Fibroblast of lung (primary cell): Measurements from ENCODE around the gene PCDHB1. TPM values are rescaled to one million over a fixed set of nuclear protein-coding genes. Genes with fewer than 3 reads are reported as not detected.

Experiments
- DNase-seq, 2 donors: peaks; one replicate each; pipeline versions ENCODE4 v3.0.0 to v3.0.0-alpha.2; 2010; ENCODE audit warnings: low read depth in 2 of 2
- H2AFZ ChIP-seq: 2 replicates; pipeline ENCODE4 v1.5.1; 2012; ENCODE audit warnings: low read length, control low read depth, inconsistent platforms
- H3K27ac ChIP-seq: 2 replicates; pipeline ENCODE4 v1.5.1; 2011; ENCODE audit warnings: low read length, control low read depth; ENCODE audit not compliant: insufficient read depth
- H3K27me3 ChIP-seq: 2 replicates; pipeline ENCODE4 v1.5.1; 2011; ENCODE audit warnings: mild to moderate bottlenecking, low read length; ENCODE audit not compliant: control insufficient read depth, insufficient read depth
- H3K36me3 ChIP-seq: 2 replicates; pipeline ENCODE4 v1.5.1; 2011; ENCODE audit warnings: low read length; ENCODE audit not compliant: control insufficient read depth, insufficient read depth
- H3K4me1 ChIP-seq: 2 replicates; pipeline ENCODE4 v1.5.1; 2011; ENCODE audit warnings: low read length; ENCODE audit not compliant: control insufficient read depth, insufficient read depth; ENCODE audit errors: extremely low read depth
- H3K4me2 ChIP-seq: 2 replicates; pipeline ENCODE4 v1.5.1; 2011; ENCODE audit warnings: low read length, control low read depth; ENCODE audit not compliant: insufficient read depth; ENCODE audit errors: extremely low read depth
- H3K4me3 ChIP-seq, 4 experiments: fragments of 200-600 bp in 1 of 4; sonication (generic) in 1 of 4; replicated peaks in 1 of 4; 2 replicates each; pipeline ENCODE4 v1.5.1; 2011 to 2016; ENCODE audit warnings: low read length in 4 of 4, low read depth in 3 of 4, mild to moderate bottlenecking in 3 of 4, control low read depth in 2 of 4, inconsistent platforms in 1 of 4, mixed read lengths in 1 of 4; ENCODE audit not compliant: insufficient read depth in 1 of 4; ENCODE audit errors: control extremely low read depth in 1 of 4
- H3K79me2 ChIP-seq: 2 replicates; pipeline ENCODE4 v1.5.1; 2012; ENCODE audit warnings: mild to moderate bottlenecking, low read length, inconsistent platforms; ENCODE audit not compliant: control insufficient read depth, insufficient read depth
- H3K9ac ChIP-seq: 2 replicates; pipeline ENCODE4 v1.5.1; 2011; ENCODE audit warnings: mild to moderate bottlenecking, low read length, control low read depth; ENCODE audit not compliant: insufficient read depth
- H3K9me3 ChIP-seq: 2 replicates; pipeline ENCODE4 v1.5.1; 2012; ENCODE audit warnings: low read depth, low read length; ENCODE audit not compliant: control insufficient read depth, insufficient read depth
- H4K20me1 ChIP-seq: 2 replicates; pipeline ENCODE4 v1.5.1; 2011; ENCODE audit warnings: low read length; ENCODE audit not compliant: control insufficient read depth, insufficient read depth; ENCODE audit errors: extremely low read depth
- CTCF ChIP-seq, 2 donors: IDR thresholded peaks in 1 of 2; conservative IDR thresholded peaks in 1 of 2; 1 replicate in 1 of 2; 2 replicates in 1 of 2; pipeline ENCODE4 v1.5.1; 2011 to 2012; ENCODE audit warnings: low read length in 2 of 2, control low read depth in 1 of 2, inconsistent platforms in 1 of 2, low read depth in 1 of 2, mild to moderate bottlenecking in 1 of 2
- EZH2 ChIP-seq: IDR thresholded peaks from 2 replicates; pipeline ENCODE4 v1.5.1; 2012; ENCODE audit warnings: low read length, control low read depth, mild to moderate bottlenecking; ENCODE audit errors: missing control alignments
- polyA plus RNA-seq, 2 donors: library from polyadenylated mRNA; depleted of rRNA in 1 of 2; stranded (reverse) in 1 of 2; unstranded in 1 of 2; fragments of >200 nt; gene quantifications; 2 replicates each; pipeline ENCODE4 v1.2.1, GENCODE V29; 2011 to 2012; ENCODE audit warnings: missing spikeins in 1 of 2
- total RNA-seq: library from RNA; depleted of rRNA; stranded (reverse); fragments of >200 nt; gene quantifications from 2 replicates; pipeline ENCODE4 v1.2.1, GENCODE V29; 2014

The PCDHB1 gene
- total and polyA plus RNA-seq, 2 donors (not counting 1 experiment from before 2014, with no cell fraction given) = not detected

- no peak for DNase-seq
- no peaks in the 10 kb centered on the region for H3K9me3 ChIP-seq
- no peak overlapping the region for H2AFZ ChIP-seq
- no peak overlapping the region for H3K4me2 ChIP-seq
- H3K36me3 ChIP-seq = no peaks in the 10 kb centered on the region
- TF ChIP-seq CTCF (conservative IDR thresholded peaks at IDR 0.05 in 1 of 2, IDR thresholded peaks at IDR 0.05 in 1 of 2; ENCODE audit: low read depth in 1 of 2, low read length in 2 of 2) = no peak
- TF ChIP-seq EZH2 = no peak
- H3K27ac ChIP-seq = no peak overlapping the region
- H4K20me1 ChIP-seq = no peaks in the 10 kb centered on the region
- no peaks in the 10 kb centered on the region for H3K27me3 ChIP-seq
- no peak overlapping the region for H3K9ac ChIP-seq
- H3K79me2 ChIP-seq = no peaks in the 10 kb centered on the region
- H3K4me3 ChIP-seq = no peak overlapping the region
- no peaks in the 10 kb centered on the region for H3K4me1 ChIP-seq
These were observed 8.6 kb upstream of the PCDHB1 start for GRCh38 chr5:141042555-141042954.

- no peak for DNase-seq
- H3K9me3 ChIP-seq = no peaks in the 10 kb centered on the region
- H3K4me3 ChIP-seq = peak overlapping the region in 3 of 4 experiments; percentile 4 to 44 (median 32)
- no peak overlapping the region for H3K9ac ChIP-seq
- peak overlapping the region; percentile 3 for H3K4me2 ChIP-seq
- TF ChIP-seq EZH2 (no peak), CTCF (conservative IDR thresholded peaks at IDR 0.05 in 1 of 2, IDR thresholded peaks at IDR 0.05 in 1 of 2; ENCODE audit: low read depth in 1 of 2, low read length in 2 of 2) (no peak)
- no peaks in the 10 kb centered on the region for H3K36me3 ChIP-seq
- H3K27me3 ChIP-seq = no peaks in the 10 kb centered on the region
- no peaks in the 10 kb centered on the region for H3K4me1 ChIP-seq
- H3K27ac ChIP-seq = no peak overlapping the region
- no peak overlapping the region for H2AFZ ChIP-seq
- H4K20me1 ChIP-seq = no peaks in the 10 kb centered on the region
- H3K79me2 ChIP-seq = no peaks in the 10 kb centered on the region
These were observed 320 bp downstream of the PCDHB1 start for GRCh38 chr5:141051521-141051866.

GRCh38 chr5:141077826-141078225 is 26.7 kb downstream of the PCDHB1 start:
- Histone ChIP-seq H3K9me3 (no peaks in the 10 kb centered on the region), H3K27me3 (no peaks in the 10 kb centered on the region), H3K9ac (no peak overlapping the region), H3K36me3 (no peaks in the 10 kb centered on the region), H3K4me3 (peak overlapping the region in 1 of 4 experiments; percentile 32), H2AFZ (no peak overlapping the region), H3K79me2 (no peaks in the 10 kb centered on the region), H4K20me1 (no peaks in the 10 kb centered on the region), H3K4me1 (no peaks in the 10 kb centered on the region), H3K27ac (no peak overlapping the region), H3K4me2 (no peak overlapping the region)
- DNase-seq = no peak
- TF ChIP-seq EZH2 = no peak
- no peak for TF ChIP-seq CTCF (conservative IDR thresholded peaks at IDR 0.05 in 1 of 2, IDR thresholded peaks at IDR 0.05 in 1 of 2; ENCODE audit: low read depth in 1 of 2, low read length in 2 of 2)
